Inflammatory macrophage treated with lipopolysaccharide for 1 hour (primary cell): ENCODE data around the gene HS3ST3A1.

ENCODE experiments used
- DNase-seq, 2 donors: peaks; one replicate each; pipeline ENCODE4 v3.0.0-alpha.2; 2020 to 2022

Gene HS3ST3A1

GRCh38 chr17:13597723-13598347, 3.9 kb downstream of the HS3ST3A1 start:
- DNase-seq, result peak; percentile 28 to 53

- DNase-seq, result no peak
Measured at GRCh38 chr17:13596241-13596923, 5.3 kb downstream of the HS3ST3A1 start.

GRCh38 chr17:13595599-13595899, 6.2 kb downstream of the HS3ST3A1 start:
- no peak for DNase-seq

GRCh38 chr17:13594762-13595598, 6.7 kb downstream of the HS3ST3A1 start:
- peak; percentile 64 to 93 for DNase-seq

GRCh38 chr17:13594310-13594709, 7.4 kb downstream of the HS3ST3A1 start:
- no peak for DNase-seq

GRCh38 chr17:13593757-13594156, 8.0 kb downstream of the HS3ST3A1 start:
- no peak for DNase-seq

GRCh38 chr17:13593021-13593751, 8.5 kb downstream of the HS3ST3A1 start:
- no peak for DNase-seq

- no peak for DNase-seq
Measured at GRCh38 chr17:13592427-13592826, 9.3 kb downstream of the HS3ST3A1 start.

GRCh38 chr17:13590441-13590840, 11.3 kb downstream of the HS3ST3A1 start:
- no peak for DNase-seq

GRCh38 chr17:13589658-13590057, 12.1 kb downstream of the HS3ST3A1 start:
- DNase-seq, result no peak

- DNase-seq, result no peak
Measured at GRCh38 chr17:13587487-13588338, 14.0 kb downstream of the HS3ST3A1 start.

GRCh38 chr17:13584701-13585080, 17.0 kb downstream of the HS3ST3A1 start:
- no peak for DNase-seq

GRCh38 chr17:13583996-13584700, 17.6 kb downstream of the HS3ST3A1 start:
- DNase-seq, result no peak

- no peak for DNase-seq
Measured at GRCh38 chr17:13582776-13583547, 18.8 kb downstream of the HS3ST3A1 start.

- DNase-seq, result no peak
Measured at GRCh38 chr17:13581925-13582324, 19.8 kb downstream of the HS3ST3A1 start.

- DNase-seq, result no peak
Measured at GRCh38 chr17:13580790-13581189, 20.9 kb downstream of the HS3ST3A1 start.

GRCh38 chr17:13576661-13577526, 24.8 kb downstream of the HS3ST3A1 start:
- DNase-seq, result no peak

- DNase-seq, result no peak
Measured at GRCh38 chr17:13575922-13576419, 25.8 kb downstream of the HS3ST3A1 start.

- no peak for DNase-seq
Measured at GRCh38 chr17:13575466-13575865, 26.3 kb downstream of the HS3ST3A1 start.

- DNase-seq, result no peak
Measured at GRCh38 chr17:13572581-13572980, 29.1 kb downstream of the HS3ST3A1 start.
